GM23338 (cell line): ENCODE results near the gene CABCOCO1. TPM values are rescaled to one million over a fixed set of nuclear protein-coding genes. Genes with fewer than 3 reads are reported as not detected.

ENCODE experiments used
- ATAC-seq: fragments of 200-7000 bp; cut with Tn5 transposase; 3 replicates; pipeline ENCODE4 v1.9.1; 2020
- DNase-seq: peaks from one replicate; pipeline ENCODE4 v3.0.0-alpha.2; 2015; ENCODE audit warnings: low spot score
- H2AFZ ChIP-seq: fragments of 200-600 bp; sonication (generic); 2 replicates; pipeline ENCODE4 v1.8.0; 2016; ENCODE audit warnings: antibody characterized with exemption, mild to moderate bottlenecking, moderate library complexity
- H3F3A ChIP-seq: fragments of 200-600 bp; sonication (generic); replicated peaks from 2 replicates; pipeline ENCODE4 v1.8.0; 2017; ENCODE audit warnings: antibody characterized with exemption, mixed run types, low read depth
- H3K27ac ChIP-seq: fragments of 200-600 bp; sonication (generic); 2 replicates; pipeline ENCODE4 v1.6.1; 2016; ENCODE audit warnings: low read depth
- H3K27me3 ChIP-seq: fragments of 200-600 bp; sonication (generic); 2 replicates; pipeline ENCODE4 v1.8.0; 2016; ENCODE audit warnings: mild to moderate bottlenecking, mixed run types, moderate library complexity; ENCODE audit not compliant: insufficient read depth
- H3K36me3 ChIP-seq: fragments of 200-600 bp; sonication (generic); 2 replicates; pipeline ENCODE4 v1.8.0; 2016; ENCODE audit warnings: mild to moderate bottlenecking; ENCODE audit not compliant: insufficient read depth
- H3K4me1 ChIP-seq: fragments of 200-600 bp; sonication (generic); 2 replicates; pipeline ENCODE4 v1.8.0; 2016; ENCODE audit warnings: mild to moderate bottlenecking, moderate library complexity; ENCODE audit not compliant: insufficient read depth
- H3K4me2 ChIP-seq: fragments of 200-600 bp; sonication (generic); 2 replicates; pipeline ENCODE4 v1.7.1; 2017; ENCODE audit warnings: mixed run types
- H3K4me3 ChIP-seq: fragments of 200-600 bp; sonication (generic); 2 replicates; pipeline ENCODE4 v1.6.1; 2016; ENCODE audit warnings: mixed run types
- H3K79me2 ChIP-seq: fragments of 200-600 bp; sonication (generic); replicated peaks from 2 replicates; pipeline ENCODE4 v1.8.0; 2017; ENCODE audit warnings: mild to moderate bottlenecking; ENCODE audit not compliant: insufficient read depth
- H3K9me2 ChIP-seq: fragments of 200-600 bp; sonication (generic); 2 replicates; pipeline ENCODE4 v1.8.0; 2017; ENCODE audit not compliant: insufficient read depth
- H4K20me1 ChIP-seq: fragments of 200-600 bp; sonication (generic); replicated peaks from 2 replicates; pipeline ENCODE4 v1.8.0; 2017; ENCODE audit warnings: mild to moderate bottlenecking; ENCODE audit not compliant: insufficient read depth
- H3K27ac Mint-ChIP-seq: 2 replicates; pipeline ENCODE4 v1.8.0; 2020; ENCODE audit warnings: inconsistent platforms, mild to moderate bottlenecking, moderate library complexity, mixed read lengths
- H3K27me3 Mint-ChIP-seq: 3 replicates; pipeline ENCODE4 v1.8.0; 2022; ENCODE audit warnings: low read depth, mild to moderate bottlenecking, moderate library complexity, mixed read lengths, inconsistent platforms; ENCODE audit not compliant: insufficient read depth, poor library complexity
- H3K36me3 Mint-ChIP-seq: 3 replicates; pipeline ENCODE4 v1.8.0; 2021; ENCODE audit warnings: low read depth, mild to moderate bottlenecking, inconsistent platforms, moderate library complexity, mixed read lengths
- H3K4me1 Mint-ChIP-seq: 3 replicates; pipeline ENCODE4 v1.8.0; 2020; ENCODE audit warnings: mild to moderate bottlenecking, inconsistent platforms, mixed read lengths
- H3K4me3 Mint-ChIP-seq: 3 replicates; pipeline ENCODE4 v1.8.0; 2021; ENCODE audit warnings: moderate library complexity, mild to moderate bottlenecking, inconsistent platforms, mixed read lengths
- H3K9me3 Mint-ChIP-seq: 3 replicates; pipeline ENCODE4 v1.8.0; 2020; ENCODE audit warnings: moderate library complexity, mild to moderate bottlenecking, inconsistent platforms, mixed read lengths
- CREB1 ChIP-seq: fragments of 250-450 bp; sonication (Bioruptor Pico); IDR thresholded peaks from 2 replicates; pipeline ENCODE4 v1.5.0; 2020; ENCODE audit warnings: low read depth, mild to moderate bottlenecking, moderate library complexity
- CTCF ChIP-seq, 2 experiments: fragments of 200-600 bp in 1 of 2; sonication (generic) in 1 of 2; conservative IDR thresholded peaks; 2 replicates each; pipeline versions ENCODE4 v1.5.1 to v1.6.1; 2016 to 2017; ENCODE audit warnings: antibody characterized with exemption in 2 of 2, low read depth in 2 of 2, mild to moderate bottlenecking in 2 of 2, moderate library complexity in 1 of 2
- ETS1 ChIP-seq: IDR thresholded peaks from 2 replicates; pipeline ENCODE4 v1.6.1; 2016; ENCODE audit warnings: antibody characterized with exemption
- EZH2phosphoT487 ChIP-seq: fragments of 200-600 bp; sonication (generic); IDR thresholded peaks from one replicate; pipeline ENCODE4 v1.8.1; 2018; ENCODE audit warnings: antibody characterized with exemption; ENCODE audit not compliant: unreplicated experiment
- NANOG ChIP-seq: IDR thresholded peaks from 2 replicates; pipeline ENCODE4 v1.6.1; 2016; ENCODE audit warnings: antibody characterized with exemption, borderline replicate concordance
- REST ChIP-seq: IDR thresholded peaks from one replicate; pipeline ENCODE4 v1.6.1; 2018; ENCODE audit warnings: antibody characterized with exemption; ENCODE audit not compliant: unreplicated experiment
- STAT1 ChIP-seq: IDR thresholded peaks from one replicate; pipeline ENCODE4 v1.6.1; 2016; ENCODE audit warnings: antibody characterized with exemption; ENCODE audit not compliant: unreplicated experiment
- ZNF114 ChIP-seq: fragments of 250-450 bp; sonication (Bioruptor Pico); IDR thresholded peaks from 2 replicates; pipeline ENCODE4 v1.5.0; 2020; ENCODE audit warnings: mild to moderate bottlenecking, moderate library complexity
- ZNF331 ChIP-seq: fragments of 250-450 bp; sonication (Bioruptor Pico); IDR thresholded peaks from 2 replicates; pipeline ENCODE4 v1.5.0; 2020; ENCODE audit warnings: low read depth, mild to moderate bottlenecking, moderate library complexity
- ZNF462 ChIP-seq: fragments of 250-450 bp; sonication (Bioruptor Pico); IDR thresholded peaks from 2 replicates; pipeline ENCODE4 v1.5.0; 2020; ENCODE audit warnings: mild to moderate bottlenecking, moderate library complexity
- polyA plus RNA-seq: library from polyadenylated mRNA; unstranded; fragments of >200 nt; fragmentation: Nextera tagmentation; extraction: Ambion mirVana; gene quantifications from 2 replicates; pipeline ENCODE4 v1.2.1, GENCODE V29; 2016
- total RNA-seq: library from RNA; depleted of rRNA; stranded (reverse); fragments of >200 nt; shearing (Covaris generic); gene quantifications from 2 replicates; pipeline ENCODE4 v1.2.3, GENCODE V29; 2014

Gene CABCOCO1
- total and polyA plus RNA-seq, 2 experiments from 2014 or later, result not detected

- TF ChIP-seq ZNF462, result no peak
- TF ChIP-seq STAT1, result no peak
- TF ChIP-seq EZH2phosphoT487, result no peak
- TF ChIP-seq NANOG, result no peak
- no peak for TF ChIP-seq CTCF (conservative IDR thresholded peaks at IDR 0.05; ENCODE audit: low read depth in 2 of 2)
Observed at GRCh38 chr10:61701706-61702105, 39.0 kb downstream of the CABCOCO1 start (continued).

GRCh38 chr10:61702584-61702983, 39.9 kb downstream of the CABCOCO1 start:
- H3K4me3 Mint-ChIP-seq, result no peak overlapping the region
- ATAC-seq (no peak), DNase-seq (no peak)
- no peaks in the 10 kb centered on the region for H3F3A ChIP-seq
- no peak overlapping the region for H3K4me3 ChIP-seq
- H3K36me3 ChIP-seq, result no peaks in the 10 kb centered on the region
- peaks cover 2% of the 10 kb centered on the region; the same call in 1 of the 3 replicates for H3K4me1 Mint-ChIP-seq
- H3K79me2 ChIP-seq, result no peaks in the 10 kb centered on the region
- H2AFZ ChIP-seq, result no peak overlapping the region
- no peak overlapping the region for H3K27ac Mint-ChIP-seq
- no peak overlapping the region for H3K4me2 ChIP-seq
- H3K27me3 Mint-ChIP-seq, result peaks cover 5% of the 10 kb centered on the region
- no peaks in the 10 kb centered on the region for H3K4me1 ChIP-seq
- no peaks in the 10 kb centered on the region for H4K20me1 ChIP-seq
- no peak overlapping the region for H3K27ac ChIP-seq
- no peaks in the 10 kb centered on the region for H3K36me3 Mint-ChIP-seq
- no peaks in the 10 kb centered on the region for H3K9me3 Mint-ChIP-seq
- H3K9me2 ChIP-seq, result no peaks in the 10 kb centered on the region
- no peaks in the 10 kb centered on the region for H3K27me3 ChIP-seq
- TF ChIP-seq NANOG, result no peak
- no peak for TF ChIP-seq ZNF114 (CRISPR knock-in tag)
- TF ChIP-seq REST, result no peak
- TF ChIP-seq ETS1, result no peak
- TF ChIP-seq CTCF (conservative IDR thresholded peaks at IDR 0.05; ENCODE audit: low read depth in 2 of 2), result no peak
- no peak for TF ChIP-seq STAT1
- TF ChIP-seq CREB1 (CRISPR knock-in tag), result no peak
- no peak for TF ChIP-seq ZNF331 (CRISPR knock-in tag)
